Breast epithelium (tissue), 4 donors: Measurements from ENCODE around the gene JPH4. TPM values are rescaled to one million over a fixed set of nuclear protein-coding genes. Genes with fewer than 3 reads are reported as not detected.

ENCODE experiments used
- DNase-seq, 2 donors: peaks; one replicate each; pipeline ENCODE4 v3.0.0-alpha.2; 2019; ENCODE audit warnings: low spot score in 2 of 2
- H3K27ac ChIP-seq, 2 donors: fragments of 200-600 bp; sonication (generic) in 1 of 2; one replicate each; pipeline ENCODE4 v1.5.1; 2016 to 2019; ENCODE audit warnings: mild to moderate bottlenecking in 1 of 2
- H3K27me3 ChIP-seq, 2 donors: fragments of 200-600 bp; sonication (generic) in 1 of 2; one replicate each; pipeline versions ENCODE4 v1.5.1 to v1.6.0; 2017 to 2019; ENCODE audit warnings: control low read depth in 1 of 2, mild to moderate bottlenecking in 1 of 2
- H3K36me3 ChIP-seq: fragments of 200-600 bp; one replicate; pipeline ENCODE4 v1.5.1; 2019
- H3K4me1 ChIP-seq, 2 donors: fragments of 200-600 bp; sonication (generic); one replicate each; pipeline ENCODE4 v1.5.1; 2016 to 2019; ENCODE audit warnings: control low read depth in 1 of 2
- H3K4me3 ChIP-seq, 3 donors: fragments of 200-600 bp; sonication (generic); 1 replicate in 2 of 3; 2 replicates in 1 of 3; pipeline ENCODE4 v1.5.1; 2016 to 2019; ENCODE audit warnings: mild to moderate bottlenecking in 3 of 3, moderate library complexity in 2 of 3
- H3K9me3 ChIP-seq, 2 donors: fragments of 200-600 bp; sonication (generic) in 1 of 2; one replicate each; pipeline ENCODE4 v1.5.1; 2016 to 2019; ENCODE audit warnings: control low read depth in 1 of 2
- POLR2A ChIP-seq: fragments of 450-650 bp; IDR thresholded peaks from one replicate; pipeline ENCODE4 v1.6.1; 2016; ENCODE audit warnings: antibody characterized with exemption, mild to moderate bottlenecking, moderate library complexity
- POLR2AphosphoS5 ChIP-seq, 3 donors: sonication (generic); formaldehyde crosslinking; IDR thresholded peaks; one replicate each; pipeline ENCODE4 v1.6.1; 2017; ENCODE audit warnings: antibody characterized with exemption in 3 of 3
- intact Hi-C: fragments of 100-400 bp; cut with DNase I; formaldehyde crosslinking; loops from one replicate; pipeline ENCODE4 v1.15.1; 2023; ENCODE audit warnings: low total_unique reads
- total RNA-seq, 3 donors: library from RNA; depleted of rRNA; stranded (reverse); fragments of >200 nt; gene quantifications; one replicate each; pipeline ENCODE4 v1.1.0, GENCODE V29; 2016
- TF ChIP-seq, protein P1 (sequence below), 3 donors: fragments of 450-650 bp; IDR thresholded peaks; one replicate each; pipeline ENCODE4 v1.5.1; 2016 to 2017; ENCODE audit warnings: antibody characterized with exemption in 3 of 3, mild to moderate bottlenecking in 3 of 3, moderate library complexity in 3 of 3

Gene JPH4
- total RNA-seq, 3 donors from 2014 or later = 0.66 to 0.96 (median 0.73) TPM

DNA sequence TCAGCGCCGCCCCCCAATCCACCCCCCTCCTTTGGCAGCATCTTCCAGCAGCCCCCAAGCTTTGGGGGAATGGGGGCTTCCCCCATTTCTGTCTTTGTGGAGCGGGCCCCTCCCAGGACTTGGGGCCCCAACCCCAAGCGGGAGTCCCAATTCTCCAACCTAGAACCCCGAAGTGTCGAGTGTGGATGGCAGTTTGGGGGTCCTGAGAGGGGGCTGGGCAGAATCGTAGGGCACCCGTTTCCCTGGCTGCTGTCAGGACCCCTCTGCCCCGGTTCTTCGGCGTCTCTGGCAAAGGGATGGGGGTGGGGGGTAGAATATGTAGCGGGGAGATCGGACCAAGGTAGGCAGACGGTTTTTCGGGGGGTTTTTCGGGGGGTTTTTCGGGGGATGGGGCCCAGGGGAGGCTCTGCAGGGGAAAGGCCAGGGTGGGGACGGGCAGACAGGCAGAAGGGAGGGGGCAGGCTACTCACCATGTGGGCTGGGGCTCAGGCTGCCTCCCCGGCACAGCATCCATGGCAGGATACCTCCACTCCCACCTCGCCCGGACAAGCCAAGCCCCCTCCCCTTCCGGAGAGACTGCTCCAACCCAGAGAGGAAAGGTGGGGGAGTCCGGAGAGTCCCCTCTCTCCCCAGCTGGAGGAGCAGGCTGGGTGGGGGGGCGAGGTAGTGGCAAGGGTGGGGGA is 739 bp downstream of the JPH4 start:
- H3K27ac ChIP-seq = no peak overlapping the region
- no peak for TF ChIP-seq POLR2AphosphoS5 (IDR thresholded peaks at IDR 0.05)
- H3K27me3 ChIP-seq = peaks cover 12 to 26% of the 10 kb centered on the region in 2 donors
- intact Hi-C loops = no loop called here
- peaks cover 0 to 4% of the 10 kb centered on the region in 2 donors for H3K4me1 ChIP-seq
- H3K36me3 ChIP-seq = no peaks in the 10 kb centered on the region
- H3K4me3 ChIP-seq = peak overlapping the region in 2 of 3 donors; percentile 46 to 66
- DNase-seq = no peak
- no peaks in the 10 kb centered on the region for H3K9me3 ChIP-seq

DNA sequence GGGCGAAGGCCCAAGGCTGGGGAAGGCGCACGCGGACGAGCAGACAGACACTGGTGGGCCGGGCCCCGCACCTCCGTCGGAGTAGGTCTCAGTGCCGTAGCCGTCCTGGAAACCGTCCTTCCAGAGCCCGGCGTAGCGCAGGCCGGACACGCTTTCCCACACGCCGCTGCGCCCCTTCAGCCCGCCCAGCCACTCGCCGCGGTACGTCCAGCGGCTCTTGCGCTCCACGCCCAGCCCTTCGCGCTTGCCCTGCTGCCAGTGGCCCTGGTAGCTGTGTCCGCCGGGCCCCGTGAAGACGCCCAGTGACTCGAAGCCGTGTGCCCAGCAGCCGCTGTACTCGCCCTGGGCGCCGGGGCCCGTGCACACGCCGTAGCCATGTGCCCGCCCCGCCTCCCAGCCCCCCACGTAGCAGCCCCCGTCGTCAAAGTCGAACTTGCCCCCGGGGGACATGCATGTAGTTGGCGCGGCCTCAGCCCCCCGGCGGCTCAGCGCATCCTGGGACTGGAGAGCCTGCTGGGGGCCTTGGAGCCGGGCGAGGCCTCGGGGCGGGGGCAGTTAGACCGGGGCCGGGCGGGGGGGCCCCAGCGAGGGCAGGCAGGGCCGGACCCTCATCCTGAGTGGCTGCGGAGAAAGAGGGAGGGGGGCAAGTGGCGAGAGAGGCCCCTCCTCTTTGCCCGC is 1.4 kb downstream of the JPH4 start:
- Histone ChIP-seq H3K36me3 (no peaks in the 10 kb centered on the region), H3K4me1 (peaks cover 0 to 4% of the 10 kb centered on the region in 2 donors), H3K9me3 (no peaks in the 10 kb centered on the region), H3K27ac (no peak overlapping the region), H3K4me3 (peak overlapping the region; percentile 7 to 66 (median 46)), H3K27me3 (peaks cover 12 to 26% of the 10 kb centered on the region in 2 donors)
- DNase-seq = no peak
- intact Hi-C loops = no loop called here
- TF ChIP-seq POLR2AphosphoS5 (IDR thresholded peaks at IDR 0.05) (no peak), POLR2A (no peak)
- TF ChIP-seq, protein P1, sequence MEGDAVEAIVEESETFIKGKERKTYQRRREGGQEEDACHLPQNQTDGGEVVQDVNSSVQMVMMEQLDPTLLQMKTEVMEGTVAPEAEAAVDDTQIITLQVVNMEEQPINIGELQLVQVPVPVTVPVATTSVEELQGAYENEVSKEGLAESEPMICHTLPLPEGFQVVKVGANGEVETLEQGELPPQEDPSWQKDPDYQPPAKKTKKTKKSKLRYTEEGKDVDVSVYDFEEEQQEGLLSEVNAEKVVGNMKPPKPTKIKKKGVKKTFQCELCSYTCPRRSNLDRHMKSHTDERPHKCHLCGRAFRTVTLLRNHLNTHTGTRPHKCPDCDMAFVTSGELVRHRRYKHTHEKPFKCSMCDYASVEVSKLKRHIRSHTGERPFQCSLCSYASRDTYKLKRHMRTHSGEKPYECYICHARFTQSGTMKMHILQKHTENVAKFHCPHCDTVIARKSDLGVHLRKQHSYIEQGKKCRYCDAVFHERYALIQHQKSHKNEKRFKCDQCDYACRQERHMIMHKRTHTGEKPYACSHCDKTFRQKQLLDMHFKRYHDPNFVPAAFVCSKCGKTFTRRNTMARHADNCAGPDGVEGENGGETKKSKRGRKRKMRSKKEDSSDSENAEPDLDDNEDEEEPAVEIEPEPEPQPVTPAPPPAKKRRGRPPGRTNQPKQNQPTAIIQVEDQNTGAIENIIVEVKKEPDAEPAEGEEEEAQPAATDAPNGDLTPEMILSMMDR (IDR thresholded peaks at IDR 0.05) = no peak

DNA sequence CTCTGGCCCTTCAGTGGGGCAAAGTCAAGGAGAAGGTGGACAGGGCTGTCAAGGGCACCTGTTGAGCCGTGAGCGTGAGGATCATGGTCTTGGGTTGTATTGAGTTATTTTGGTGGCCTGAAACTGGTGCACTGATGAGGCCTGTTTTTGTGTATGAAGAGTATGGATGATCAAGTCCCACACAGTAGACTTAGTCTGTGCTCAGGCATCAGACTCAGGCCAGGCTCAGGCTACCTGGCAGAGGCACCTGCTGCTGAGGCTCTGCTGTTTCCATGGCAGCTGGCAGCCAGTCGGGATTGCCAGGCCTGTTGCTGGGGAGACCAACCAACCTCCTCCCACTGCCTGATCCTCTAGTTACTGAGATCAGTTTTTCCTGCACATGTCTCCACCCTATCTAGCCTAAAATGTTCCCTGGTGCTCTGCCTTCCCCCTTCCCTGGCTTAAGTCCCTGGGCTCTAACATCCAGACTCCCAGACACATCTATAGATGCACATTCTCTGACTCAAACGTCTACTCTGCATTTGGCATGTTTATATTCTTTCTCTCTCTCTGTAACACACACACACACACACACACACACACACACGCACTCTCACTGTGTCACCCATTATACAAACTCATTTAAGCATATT is 5.1 kb downstream of the JPH4 start:
- no peaks in the 10 kb centered on the region for H3K9me3 ChIP-seq
- no peaks in the 10 kb centered on the region for H3K36me3 ChIP-seq
- TF ChIP-seq POLR2AphosphoS5 (IDR thresholded peaks at IDR 0.05) = no peak
- TF ChIP-seq POLR2A = no peak
- H3K4me3 ChIP-seq = no peak overlapping the region
- intact Hi-C loops = no loop called here
- H3K27me3 ChIP-seq = peaks cover 12 to 26% of the 10 kb centered on the region in 2 donors
- no peak overlapping the region for H3K27ac ChIP-seq
- H3K4me1 ChIP-seq = peaks cover 4 to 6% of the 10 kb centered on the region in 2 donors
- peak in 1 of 2 donors; percentile 34 for DNase-seq

DNA sequence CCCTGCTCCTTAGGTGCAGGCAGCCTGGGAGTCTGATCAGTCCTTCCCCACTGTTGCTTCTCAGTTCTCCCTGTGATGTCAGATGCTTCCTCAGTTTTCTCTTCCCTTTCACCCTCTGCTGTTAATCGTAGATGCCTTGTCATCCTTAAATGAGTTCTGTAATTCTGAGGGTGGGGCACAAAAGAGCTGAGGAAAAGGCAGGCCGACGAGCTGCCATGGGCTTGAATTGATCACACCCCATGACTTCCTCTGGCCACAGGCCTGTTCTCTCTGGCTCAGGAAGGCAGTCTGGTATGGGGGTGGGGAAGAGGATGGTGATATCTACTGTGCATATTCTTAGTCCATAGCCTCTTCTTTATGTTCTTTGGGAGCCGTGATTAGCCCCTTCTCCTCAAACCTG is 5.8 kb downstream of the JPH4 start:
- H3K36me3 ChIP-seq = no peaks in the 10 kb centered on the region
- intact Hi-C loops = no loop called here
- H3K9me3 ChIP-seq = no peaks in the 10 kb centered on the region
- no peak overlapping the region for H3K27ac ChIP-seq
- TF ChIP-seq, protein P1 (IDR thresholded peaks at IDR 0.05) = no peak
- TF ChIP-seq POLR2AphosphoS5 (IDR thresholded peaks at IDR 0.05) = no peak
- no peak for TF ChIP-seq POLR2A
- H3K27me3 ChIP-seq = peaks cover 12 to 26% of the 10 kb centered on the region in 2 donors
- peaks cover 4 to 13% of the 10 kb centered on the region in 2 donors for H3K4me1 ChIP-seq
- DNase-seq = no peak
- no peak overlapping the region for H3K4me3 ChIP-seq

DNA sequence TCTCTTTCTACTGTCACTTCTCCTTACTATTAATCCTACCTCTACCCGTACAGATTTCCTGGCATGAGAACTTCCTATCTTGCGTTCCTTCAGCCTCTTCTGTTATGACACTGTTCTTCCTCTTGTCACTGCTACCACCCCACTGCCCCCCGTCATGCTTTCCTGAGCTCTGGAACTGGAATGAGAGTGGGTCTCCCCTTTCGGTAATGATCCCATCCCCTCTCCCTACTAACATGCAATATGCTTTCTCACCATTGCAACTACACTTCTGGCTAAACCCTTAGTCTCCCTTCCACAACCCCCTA is 6.1 kb downstream of the JPH4 start:
- TF ChIP-seq, protein P1 (IDR thresholded peaks at IDR 0.05) = no peak
- TF ChIP-seq POLR2A (no peak), POLR2AphosphoS5 (IDR thresholded peaks at IDR 0.05) (no peak)
- Histone ChIP-seq H3K27ac (no peak overlapping the region), H3K4me1 (peaks cover 4 to 13% of the 10 kb centered on the region in 2 donors), H3K9me3 (no peaks in the 10 kb centered on the region), H3K4me3 (no peak overlapping the region), H3K27me3 (peaks cover 10 to 23% of the 10 kb centered on the region in 2 donors), H3K36me3 (no peaks in the 10 kb centered on the region)
- no peak for DNase-seq
- intact Hi-C loops = no loop called here
